H9 (cell line): ENCODE measurements around the gene WNT8B. TPM values are rescaled to one million over a fixed set of nuclear protein-coding genes. Genes with fewer than 3 reads are reported as not detected.

Experiments
- DNase-seq: peaks from one replicate; pipeline ENCODE4 v3.0.0-alpha.2; 2017
- H2AFZ ChIP-seq: one replicate; pipeline ENCODE4 v1.6.1; 2013; ENCODE audit warnings: mild to moderate bottlenecking, low read length, control low read depth, moderate library complexity
- H2AK5ac ChIP-seq: 2 replicates; pipeline ENCODE4 v1.6.1; 2013; ENCODE audit warnings: low read length, control low read depth, mixed read lengths; ENCODE audit not compliant: insufficient read length
- H2BK120ac ChIP-seq: one replicate; pipeline ENCODE4 v1.6.1; 2013; ENCODE audit warnings: low read depth, mild to moderate bottlenecking, low read length, control low read depth, inconsistent platforms; ENCODE audit not compliant: poor library complexity, severe bottlenecking
- H2BK12ac ChIP-seq: 2 replicates; pipeline ENCODE4 v1.6.1; 2013; ENCODE audit warnings: low read length, control low read depth, mixed read lengths, low read depth; ENCODE audit not compliant: insufficient read length
- H2BK15ac ChIP-seq: 2 replicates; pipeline ENCODE4 v1.6.1; 2013; ENCODE audit warnings: low read depth, low read length, control low read depth
- H2BK20ac ChIP-seq: one replicate; pipeline ENCODE4 v1.6.1; 2013; ENCODE audit warnings: low read depth, mild to moderate bottlenecking, low read length, control low read depth, inconsistent platforms; ENCODE audit not compliant: poor library complexity, severe bottlenecking
- H2BK5ac ChIP-seq: 2 replicates; pipeline ENCODE4 v1.6.1; 2013; ENCODE audit warnings: low read length, control low read depth, mixed read lengths; ENCODE audit not compliant: insufficient read length
- H3K14ac ChIP-seq: 2 replicates; pipeline ENCODE4 v1.6.1; 2013; ENCODE audit warnings: low read length, control low read depth; ENCODE audit not compliant: insufficient read depth
- H3K18ac ChIP-seq: 2 replicates; pipeline ENCODE4 v1.6.1; 2013; ENCODE audit warnings: low read depth, mild to moderate bottlenecking, mixed read lengths, low read length, control low read depth; ENCODE audit not compliant: insufficient read length
- H3K23ac ChIP-seq: 2 replicates; pipeline ENCODE4 v1.6.1; 2013; ENCODE audit warnings: low read length, control low read depth, mixed read lengths, low read depth; ENCODE audit not compliant: insufficient read length
- H3K23me2 ChIP-seq: 2 replicates; pipeline ENCODE4 v1.6.1; 2013; ENCODE audit warnings: low read depth, mild to moderate bottlenecking, mixed read lengths, low read length, control low read depth; ENCODE audit not compliant: insufficient read length, poor library complexity, severe bottlenecking
- H3K27ac ChIP-seq: 2 replicates; pipeline ENCODE4 v1.5.1; 2013; ENCODE audit warnings: low read length, control low read depth, mixed read lengths, low read depth; ENCODE audit not compliant: insufficient read length
- H3K27me3 ChIP-seq: 2 replicates; pipeline ENCODE4 v1.6.1; 2013; ENCODE audit warnings: low read length, control low read depth, inconsistent platforms; ENCODE audit not compliant: insufficient read depth
- H3K4ac ChIP-seq: 2 replicates; pipeline ENCODE4 v1.6.1; 2013; ENCODE audit warnings: low read depth, mild to moderate bottlenecking, control low read depth, inconsistent platforms, low read length, moderate library complexity
- H3K4me1 ChIP-seq: 2 replicates; pipeline ENCODE4 v1.6.1; 2013; ENCODE audit warnings: low read length, control low read depth, inconsistent platforms; ENCODE audit not compliant: insufficient read depth
- H3K4me2 ChIP-seq: 2 replicates; pipeline ENCODE4 v1.6.1; 2013; ENCODE audit warnings: low read length, control low read depth, mixed read lengths; ENCODE audit not compliant: insufficient read length, insufficient read depth
- H3K56ac ChIP-seq: 2 replicates; pipeline ENCODE4 v1.6.1; 2013; ENCODE audit warnings: low read depth, mild to moderate bottlenecking, mixed read lengths, low read length, control low read depth; ENCODE audit not compliant: insufficient read length
- H3K79me1 ChIP-seq: 2 replicates; pipeline ENCODE4 v1.6.1; 2013; ENCODE audit warnings: low read depth, mild to moderate bottlenecking, moderate library complexity, low read length, control low read depth, inconsistent platforms; ENCODE audit not compliant: insufficient read depth, poor library complexity, severe bottlenecking
- H3K79me2 ChIP-seq: 2 replicates; pipeline ENCODE4 v1.6.1; 2013; ENCODE audit warnings: low read length, control low read depth, inconsistent platforms; ENCODE audit not compliant: insufficient read depth
- H3K9ac ChIP-seq: 2 replicates; pipeline ENCODE4 v1.6.1; 2013; ENCODE audit warnings: low read length, control low read depth, mixed read lengths; ENCODE audit not compliant: insufficient read length; ENCODE audit errors: extremely low read depth
- H3K9me3 ChIP-seq: one replicate; pipeline ENCODE4 v1.6.1; 2013; ENCODE audit warnings: low read depth, low read length, inconsistent platforms; ENCODE audit not compliant: control insufficient read depth
- H3T11ph ChIP-seq: one replicate; pipeline ENCODE4 v1.6.1; 2013; ENCODE audit warnings: mild to moderate bottlenecking, low read length, control low read depth, inconsistent platforms
- H4K20me1 ChIP-seq: one replicate; pipeline ENCODE4 v1.6.1; 2013; ENCODE audit not compliant: control insufficient read depth, insufficient read length, insufficient read depth
- H4K5ac ChIP-seq: 2 replicates; pipeline ENCODE4 v1.6.1; 2013; ENCODE audit warnings: low read depth, mild to moderate bottlenecking, mixed read lengths, low read length, control low read depth; ENCODE audit not compliant: insufficient read length
- H4K8ac ChIP-seq: replicated peaks from 2 replicates; pipeline ENCODE4 v1.6.1; 2013; ENCODE audit warnings: low read length, control low read depth, mixed read lengths, low read depth; ENCODE audit not compliant: insufficient read length
- H4K91ac ChIP-seq: 2 replicates; pipeline ENCODE4 v1.6.1; 2013; ENCODE audit warnings: low read depth, mild to moderate bottlenecking, moderate library complexity, mixed read lengths, low read length, control low read depth; ENCODE audit not compliant: insufficient read length
- H3K27ac Mint-ChIP-seq, 3 experiments: 2 replicates in 2 of 3; 3 replicates in 1 of 3; pipeline ENCODE4 v1.8.0; 2020 to 2021; ENCODE audit warnings: mixed read lengths in 3 of 3, mild to moderate bottlenecking in 1 of 3, moderate library complexity in 1 of 3
- H3K27me3 Mint-ChIP-seq: 2 replicates; pipeline ENCODE4 v1.8.0; 2021; ENCODE audit warnings: low read depth, mild to moderate bottlenecking, moderate library complexity, mixed read lengths
- H3K36me3 Mint-ChIP-seq, 3 experiments: 2 replicates in 2 of 3; 3 replicates in 1 of 3; pipeline ENCODE4 v1.8.0; 2020 to 2021; ENCODE audit warnings: low read depth in 3 of 3, mixed read lengths in 3 of 3; ENCODE audit not compliant: insufficient read depth in 1 of 3
- H3K4me1 Mint-ChIP-seq, 2 experiments: 2 replicates each; pipeline ENCODE4 v1.8.0; 2020; ENCODE audit warnings: mixed read lengths in 2 of 2
- H3K4me3 Mint-ChIP-seq, 2 experiments: 2 replicates in 1 of 2; 3 replicates in 1 of 2; pipeline ENCODE4 v1.8.0; 2020 to 2021; ENCODE audit warnings: mild to moderate bottlenecking in 2 of 2, mixed read lengths in 2 of 2, moderate library complexity in 1 of 2
- H3K9me3 Mint-ChIP-seq, 2 experiments: 2 replicates in 1 of 2; 3 replicates in 1 of 2; pipeline ENCODE4 v1.8.0; 2020; ENCODE audit warnings: mild to moderate bottlenecking in 2 of 2, mixed read lengths in 2 of 2, moderate library complexity in 1 of 2
- WGBS: extraction: QIAGEN DNeasy Blood & Tissue Kit; methylation state at CpG from one replicate; pipeline ENCODE4 v1.1.7; 2013; ENCODE audit warnings: missing lambda C conversion rate, low lambda C conversion rate, mixed read lengths; ENCODE audit not compliant: insufficient read length; ENCODE audit errors: extremely low coverage; 5-methylcytosine and 5-hydroxymethylcytosine counted together
- total RNA-seq: library from RNA; stranded (reverse); gene quantifications from 2 replicates; pipeline ENCODE4 v1.2.1, GENCODE V29; 2021
- TF ChIP-seq, protein P1 (sequence below): fragments of 200-600 bp; sonication (generic); conservative IDR thresholded peaks from 3 replicates; pipeline ENCODE4 v1.8.0; 2021; ENCODE audit warnings: antibody characterized with exemption, mild to moderate bottlenecking

The WNT8B gene
- total RNA-seq, 1 experiment from 2014 or later, result not detected

DNA sequence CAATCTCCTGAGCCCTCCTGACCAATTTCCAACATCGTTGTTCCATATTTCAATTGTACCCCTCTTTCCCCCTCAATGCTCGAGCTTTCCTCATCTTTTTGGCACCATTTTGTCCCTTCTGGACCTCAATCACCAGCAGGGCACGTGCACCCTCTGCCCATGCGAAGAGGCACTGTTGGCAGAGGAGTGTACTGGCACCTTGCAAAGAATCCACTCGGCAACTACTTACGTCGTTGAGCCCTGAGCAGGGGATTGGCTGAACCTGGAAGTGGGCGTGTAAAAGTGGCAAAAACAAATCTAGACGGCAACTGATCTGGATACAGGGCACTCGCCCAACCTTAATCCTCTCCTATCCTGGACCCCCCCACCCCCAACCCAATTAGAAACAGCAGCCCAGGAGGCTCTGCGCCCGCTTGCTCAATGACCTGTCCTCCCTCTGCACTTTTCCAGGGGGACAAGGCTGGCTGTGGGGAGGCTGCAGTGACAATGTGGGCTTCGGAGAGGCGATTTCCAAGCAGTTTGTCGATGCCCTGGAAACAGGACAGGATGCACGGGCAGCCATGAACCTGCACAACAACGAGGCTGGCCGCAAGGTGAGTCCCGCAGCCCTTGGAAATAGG lies 18.8 kb downstream of the WNT8B start:
- H3K4me1 ChIP-seq, result peaks cover 7% of the 10 kb centered on the region
- peaks cover 51% of the 10 kb centered on the region for H3K27me3 ChIP-seq
- no peak overlapping the region for H2BK12ac ChIP-seq
- no peak overlapping the region for H3K56ac ChIP-seq
- H4K8ac ChIP-seq, result no peak overlapping the region
- peaks cover 41 to 44% of the 10 kb centered on the region in 2 experiments for H3K4me1 Mint-ChIP-seq
- no peaks in the 10 kb centered on the region for H4K20me1 ChIP-seq
- H3K4ac ChIP-seq, result no peak overlapping the region
- no peak overlapping the region for H3K23ac ChIP-seq
- 0 out of 5 replicates have a peak, but pooled peaks cover 0 to 3% of the 10 kb centered on the region in 2 experiments for H3K9me3 Mint-ChIP-seq
- no peak overlapping the region for H2BK120ac ChIP-seq
- no peaks in the 10 kb centered on the region for H3K79me1 ChIP-seq
- no peak overlapping the region for H3T11ph ChIP-seq
- H3K18ac ChIP-seq, result no peak overlapping the region
- H3K79me2 ChIP-seq, result no peaks in the 10 kb centered on the region
- no peak overlapping the region for H2AFZ ChIP-seq
- no peak overlapping the region for H4K5ac ChIP-seq
- no peaks in the 10 kb centered on the region for H3K9me3 ChIP-seq
- peaks cover 91% of the 10 kb centered on the region for H3K27me3 Mint-ChIP-seq
- H3K4me2 ChIP-seq, result peak overlapping the region; percentile 67
- no CpG with 5 or more reads among the region's 19 CpGs for WGBS
- TF ChIP-seq, protein P1, sequence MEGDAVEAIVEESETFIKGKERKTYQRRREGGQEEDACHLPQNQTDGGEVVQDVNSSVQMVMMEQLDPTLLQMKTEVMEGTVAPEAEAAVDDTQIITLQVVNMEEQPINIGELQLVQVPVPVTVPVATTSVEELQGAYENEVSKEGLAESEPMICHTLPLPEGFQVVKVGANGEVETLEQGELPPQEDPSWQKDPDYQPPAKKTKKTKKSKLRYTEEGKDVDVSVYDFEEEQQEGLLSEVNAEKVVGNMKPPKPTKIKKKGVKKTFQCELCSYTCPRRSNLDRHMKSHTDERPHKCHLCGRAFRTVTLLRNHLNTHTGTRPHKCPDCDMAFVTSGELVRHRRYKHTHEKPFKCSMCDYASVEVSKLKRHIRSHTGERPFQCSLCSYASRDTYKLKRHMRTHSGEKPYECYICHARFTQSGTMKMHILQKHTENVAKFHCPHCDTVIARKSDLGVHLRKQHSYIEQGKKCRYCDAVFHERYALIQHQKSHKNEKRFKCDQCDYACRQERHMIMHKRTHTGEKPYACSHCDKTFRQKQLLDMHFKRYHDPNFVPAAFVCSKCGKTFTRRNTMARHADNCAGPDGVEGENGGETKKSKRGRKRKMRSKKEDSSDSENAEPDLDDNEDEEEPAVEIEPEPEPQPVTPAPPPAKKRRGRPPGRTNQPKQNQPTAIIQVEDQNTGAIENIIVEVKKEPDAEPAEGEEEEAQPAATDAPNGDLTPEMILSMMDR, result no peak; the same call in 2 of the 3 replicates
- H3K27ac ChIP-seq, result no peak overlapping the region
- no peaks in the 10 kb centered on the region; a peak in 1 of 7 replicates for H3K36me3 Mint-ChIP-seq
- H4K91ac ChIP-seq, result no peak overlapping the region
- DNase-seq, result peak; percentile 94
- H3K4me3 Mint-ChIP-seq, result peak overlapping the region; percentile 57 to 80
- H2AK5ac ChIP-seq, result no peak overlapping the region
- no peak overlapping the region for H2BK20ac ChIP-seq
- H2BK5ac ChIP-seq, result no peak overlapping the region
- no peak overlapping the region for H2BK15ac ChIP-seq
- no peak overlapping the region for H3K27ac Mint-ChIP-seq
- peaks cover 8% of the 10 kb centered on the region for H3K23me2 ChIP-seq
- H3K9ac ChIP-seq, result no peak overlapping the region
- no peak overlapping the region for H3K14ac ChIP-seq
